ENCODE results near the gene ABTB2.

GRCh38 chr11:34355726-34356125, 2.1 kb downstream of the ABTB2 start:
- no peak for TF ChIP-seq POLR2A (IDR thresholded peaks at IDR 0.05)
- TF ChIP-seq CTCF (IDR thresholded peaks at IDR 0.05), result no peak

Measured in Peyer's patch (tissue), 4 donors.